ENCODE measurements around the gene APOB. TPM values are rescaled to one million over a fixed set of nuclear protein-coding genes. Genes with fewer than 3 reads are reported as not detected.

The APOB gene
- polyA plus RNA-seq, 2 of the 4 experiments (the other 2 are of a cell fraction), result under 0.01 TPM; not detected in 1

- TF ChIP-seq GATA3 (IDR thresholded peaks at IDR 0.05; ENCODE audit: borderline replicate concordance) (no peak), POLR2A (IDR thresholded peaks at IDR 0.05; ENCODE audit: low read length) (no peak), EP300 (IDR thresholded peaks at IDR 0.05) (no peak), CHD2 (IDR thresholded peaks at IDR 0.05; ENCODE audit: low read length, partially characterized antibody) (no peak), HOXB13 (CRISPR knock-in tag; IDR thresholded peaks at IDR 0.05; ENCODE audit: low read depth) (no peak), RAD21 (conservative IDR thresholded peaks at IDR 0.05 in 1 of 2, IDR thresholded peaks at IDR 0.05 in 1 of 2) (no peak), RCOR1 (IDR thresholded peaks at IDR 0.05; ENCODE audit: low read depth, low read length) (no peak), PBX3 (IDR thresholded peaks at IDR 0.05) (no peak), RNF2 (IDR thresholded peaks at IDR 0.05; ENCODE audit: borderline replicate concordance, low read depth) (no peak), MYC (IDR thresholded peaks at IDR 0.05; ENCODE audit: borderline replicate concordance, low read length) (no peak), CHD4 (IDR thresholded peaks at IDR 0.05; ENCODE audit: borderline replicate concordance) (no peak), CEBPB (IDR thresholded peaks at IDR 0.05) (no peak), SREBF2 (IDR thresholded peaks at IDR 0.05) (no peak), ESRRA (IDR thresholded peaks at IDR 0.05; ENCODE audit: borderline replicate concordance, low read length) (no peak), HMGXB4 (CRISPR knock-in tag; IDR thresholded peaks at IDR 0.05; ENCODE audit: borderline replicate concordance) (no peak), FOSL2 (IDR thresholded peaks at IDR 0.05) (no peak), FOSL2 (CRISPR knock-in tag; IDR thresholded peaks at IDR 0.05) (no peak), ZFP36 (IDR thresholded peaks at IDR 0.05; ENCODE audit: borderline replicate concordance, partially characterized antibody) (no peak), RARB (CRISPR knock-in tag; IDR thresholded peaks at IDR 0.05) (no peak)
- ATAC-seq (no peak), FAIRE-seq (no peak), DNase-seq (ENCODE audit: low read depth in 1 of 2, low spot score in 1 of 2) (no peak)
- Histone ChIP-seq H3K9me3 (no peaks in the 10 kb centered on the region), H3K4me1 (no peaks in the 10 kb centered on the region), H3K4me3 (no peak overlapping the region), H3K27ac (no peak overlapping the region), H3K4me2 (no peak overlapping the region)
- 46% methylated on average over 2 of the region's 2 CpGs for WGBS (ENCODE audit: missing lambda C conversion rate)
- ChIA-PET POLR2A (no interaction called here), CTCF (interaction anchor here (0.6 kb wide), 1 partner anchor 453 kb away, joined by 3 read pairs; no protein-coding TSS in a partner anchor)
Observed at GRCh38 chr2:21003572-21004180, 40.2 kb downstream of the APOB start.

GRCh38 chr2:21002814-21003192, 41.1 kb downstream of the APOB start:
- POLR2A ChIA-PET, result no interaction called here
- no peak for ATAC-seq
- 24% methylated on average over 4 of the region's 4 CpGs for WGBS (ENCODE audit: missing lambda C conversion rate)
- no peak for DNase-seq (ENCODE audit: low read depth in 1 of 2, low spot score in 1 of 2)
- no peak for FAIRE-seq
- Histone ChIP-seq H3K9me3 (no peaks in the 10 kb centered on the region), H3K4me2 (no peak overlapping the region), H3K4me3 (no peak overlapping the region), H3K4me1 (no peaks in the 10 kb centered on the region), H3K27ac (no peak overlapping the region)
- CTCF ChIA-PET, result no interaction called here
- no peak for TF ChIP-seq TFCP2L1 (CRISPR knock-in tag; IDR thresholded peaks at IDR 0.05)
- TF ChIP-seq ZNF302 (CRISPR knock-in tag; IDR thresholded peaks at IDR 0.05), result no peak
- no peak for TF ChIP-seq BHLHE40 (IDR thresholded peaks at IDR 0.05; ENCODE audit: low read depth, low read length)
- TF ChIP-seq ATOH8 (CRISPR knock-in tag; IDR thresholded peaks at IDR 0.05; ENCODE audit: low read depth), result no peak
- no peak for TF ChIP-seq FOSL2 (IDR thresholded peaks at IDR 0.05)
- TF ChIP-seq FOSL2 (CRISPR knock-in tag; IDR thresholded peaks at IDR 0.05), result no peak
- no peak for TF ChIP-seq E2F6 (IDR thresholded peaks at IDR 0.05; ENCODE audit: borderline replicate concordance, low read depth)
- TF ChIP-seq HOXB5 (CRISPR knock-in tag; IDR thresholded peaks at IDR 0.05), result no peak
- TF ChIP-seq FOSB (CRISPR knock-in tag; IDR thresholded peaks at IDR 0.05), result no peak
- TF ChIP-seq POLR2AphosphoS2 (conservative IDR thresholded peaks at IDR 0.05; ENCODE audit: low read length), result no peak
- TF ChIP-seq ESRRA (IDR thresholded peaks at IDR 0.05; ENCODE audit: borderline replicate concordance, low read length), result no peak
- no peak for TF ChIP-seq CHD4 (IDR thresholded peaks at IDR 0.05; ENCODE audit: borderline replicate concordance)
- TF ChIP-seq HDAC2 (IDR thresholded peaks at IDR 0.05), result no peak
- no peak for TF ChIP-seq MYC (IDR thresholded peaks at IDR 0.05; ENCODE audit: borderline replicate concordance, low read length)
- no peak for TF ChIP-seq ZSCAN20 (CRISPR knock-in tag; IDR thresholded peaks at IDR 0.05)
- TF ChIP-seq RCOR1 (IDR thresholded peaks at IDR 0.05; ENCODE audit: low read depth, low read length), result no peak
- no peak for TF ChIP-seq MAZ (IDR thresholded peaks at IDR 0.05; ENCODE audit: borderline replicate concordance, low read depth, low read length)
- no peak for TF ChIP-seq HES2 (IDR thresholded peaks at IDR 0.05)

All from A549 (cell line).